ENCODE data around the gene ZFR2. TPM values are rescaled to one million over a fixed set of nuclear protein-coding genes. Genes with fewer than 3 reads are reported as not detected.

Gene ZFR2
- total RNA-seq = under 1 TPM; 0.23 to 0.51 TPM

DNA sequence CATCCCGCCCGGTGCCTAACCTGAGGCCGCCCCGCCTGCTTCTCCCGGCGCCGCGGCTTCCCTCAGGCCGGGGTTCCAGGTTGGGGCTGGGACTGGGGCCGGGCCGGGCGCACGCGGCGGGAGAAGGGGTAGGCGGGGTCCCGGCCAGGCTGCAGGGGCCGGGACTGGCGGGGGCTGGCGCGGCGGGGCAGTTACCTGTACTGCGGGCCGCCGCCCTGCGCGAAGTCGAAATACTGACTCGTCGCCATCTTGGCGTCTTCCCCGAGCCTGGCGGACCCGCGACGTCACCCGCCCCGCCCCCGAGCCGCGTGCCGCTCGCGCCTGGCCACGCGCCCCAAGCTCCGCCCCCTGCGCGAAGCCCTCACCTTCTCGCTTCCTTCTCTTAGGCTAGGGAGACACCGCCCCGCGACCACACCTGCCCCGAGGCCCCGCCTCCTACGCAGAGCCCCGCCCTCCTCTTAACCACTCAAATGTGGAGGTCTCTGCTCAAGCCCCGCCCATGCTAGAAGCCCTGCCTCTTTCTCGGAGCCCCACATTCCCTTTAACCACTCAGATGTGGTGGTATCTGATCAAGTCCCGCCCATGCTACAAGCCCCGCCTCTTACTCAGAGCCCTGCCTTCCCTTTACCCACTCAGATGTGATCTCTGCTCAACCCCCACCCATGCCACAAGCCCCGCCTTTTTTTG is at the start of gene ZFR2:
TSS of gene ZFR2 (minus strand) at position 269 of the 687 bp plus-strand sequence. CDS start at position 248, 21 bp downstream.
- Mint-ChIP-seq H3K36me3 (ENCODE audit: low read depth) (peaks cover 6% of the 10 kb centered on the region), H3K9me3 (ENCODE audit: low read depth) (peaks cover 6% of the 10 kb centered on the region), H3K4me1 (peaks cover 10% of the 10 kb centered on the region), H3K27ac (no peak within 1 kb of the TSS), H3K4me3 (no peak within 1 kb of the TSS), H3K27me3 (peaks cover 35% of the 10 kb centered on the region)
- DNase-seq = peak; percentile 54
- intact Hi-C loops (cut with DNase I, micrococcal nuclease) = no loop called here
- peak; percentile 39 for ATAC-seq
- ChIA-PET CTCF (no interaction called here), POLR2A (no interaction called here)

DNA sequence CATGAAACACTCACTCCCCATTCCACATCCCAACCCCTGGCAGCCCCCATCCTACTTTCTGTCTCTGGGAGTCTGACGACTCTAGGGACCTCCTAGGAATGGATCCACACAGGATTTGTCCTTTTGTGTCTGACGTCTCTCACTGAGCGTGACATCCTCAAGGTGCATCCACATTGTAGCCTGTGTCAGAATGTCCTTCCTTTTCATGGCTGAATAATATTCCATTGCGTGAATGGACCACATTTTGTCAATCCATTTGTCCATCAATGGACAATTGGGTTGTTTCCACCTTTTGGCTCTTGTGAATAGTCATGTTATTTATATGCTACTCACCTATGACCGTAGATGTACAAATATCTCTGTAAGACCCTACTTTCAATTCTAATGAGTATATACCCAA is 47.2 kb upstream of the ZFR2 start:
- DNase-seq (no peak), ATAC-seq (no peak)
- H3K9me3 Mint-ChIP-seq (ENCODE audit: low read depth) = no peaks in the 10 kb centered on the region
- no peaks in the 10 kb centered on the region for H3K4me1 Mint-ChIP-seq
- POLR2A ChIA-PET = no interaction called here
- no peaks in the 10 kb centered on the region for H3K36me3 Mint-ChIP-seq (ENCODE audit: low read depth)
- no peak overlapping the region for H3K4me3 Mint-ChIP-seq
- CTCF ChIA-PET = no interaction called here
- intact Hi-C loops (cut with DNase I, micrococcal nuclease) = no loop called here
- H3K27me3 Mint-ChIP-seq = no peaks in the 10 kb centered on the region
- H3K27ac Mint-ChIP-seq = no peak overlapping the region

DNA sequence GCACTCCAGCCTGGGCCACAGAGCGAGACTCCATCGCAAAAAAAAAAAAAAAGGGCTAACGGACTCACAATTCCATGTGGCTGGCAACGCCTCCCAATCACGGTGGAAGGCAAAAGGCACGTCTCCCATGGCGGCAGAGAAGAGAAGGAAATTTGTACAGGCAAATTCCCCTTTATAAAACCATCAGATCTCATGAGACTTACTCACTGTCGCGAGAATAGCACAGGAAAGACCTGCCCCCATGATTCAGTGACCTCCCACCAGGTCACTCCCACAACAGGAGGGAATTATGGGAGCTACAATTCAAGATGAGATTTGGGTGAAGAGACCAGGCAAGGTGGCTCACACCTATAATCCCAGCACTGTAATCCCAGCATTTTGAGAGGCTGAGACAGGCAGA is 45.4 kb upstream of the ZFR2 start:
- Mint-ChIP-seq H3K4me3 (no peak overlapping the region), H3K27me3 (no peaks in the 10 kb centered on the region), H3K36me3 (ENCODE audit: low read depth) (no peaks in the 10 kb centered on the region), H3K4me1 (no peaks in the 10 kb centered on the region), H3K9me3 (ENCODE audit: low read depth) (peaks cover 4% of the 10 kb centered on the region), H3K27ac (no peak overlapping the region)
- DNase-seq = no peak
- ATAC-seq = no peak
- ChIA-PET POLR2A (no interaction called here), CTCF (no interaction called here)
- intact Hi-C loops (cut with DNase I, micrococcal nuclease) = no loop called here

DNA sequence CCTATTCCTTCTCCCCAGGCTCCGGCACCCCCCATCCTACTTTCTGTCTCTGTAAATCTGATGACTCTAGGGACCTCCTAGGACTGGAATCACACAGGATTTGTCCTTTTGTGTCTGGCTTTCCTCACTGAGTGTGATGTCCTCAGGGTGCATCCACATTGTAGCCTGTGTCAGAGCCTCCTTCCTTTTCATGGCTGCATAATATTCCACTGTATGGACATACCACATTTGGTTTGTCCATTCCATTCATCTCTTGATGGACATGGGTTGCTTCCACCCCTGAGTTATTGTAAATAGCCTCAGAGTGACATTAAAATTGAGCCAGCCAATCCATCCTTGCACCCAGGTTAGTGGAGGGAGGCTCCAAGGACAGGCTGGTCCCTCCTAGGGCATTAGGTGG is 41.3 kb upstream of the ZFR2 start:
- peaks cover 2% of the 10 kb centered on the region for H3K27me3 Mint-ChIP-seq
- H3K4me1 Mint-ChIP-seq = no peaks in the 10 kb centered on the region
- ChIA-PET CTCF (interaction anchor here (0.7 kb wide), 1 partner anchor 135 kb away, joined by 5 read pairs; no protein-coding TSS in a partner anchor), POLR2A (no interaction called here)
- no peak overlapping the region for H3K27ac Mint-ChIP-seq
- no peaks in the 10 kb centered on the region for H3K36me3 Mint-ChIP-seq (ENCODE audit: low read depth)
- DNase-seq = no peak
- no peak for ATAC-seq
- no peak overlapping the region for H3K4me3 Mint-ChIP-seq
- peaks cover 4% of the 10 kb centered on the region for H3K9me3 Mint-ChIP-seq (ENCODE audit: low read depth)
- intact Hi-C loops (cut with DNase I, micrococcal nuclease) = no loop called here

DNA sequence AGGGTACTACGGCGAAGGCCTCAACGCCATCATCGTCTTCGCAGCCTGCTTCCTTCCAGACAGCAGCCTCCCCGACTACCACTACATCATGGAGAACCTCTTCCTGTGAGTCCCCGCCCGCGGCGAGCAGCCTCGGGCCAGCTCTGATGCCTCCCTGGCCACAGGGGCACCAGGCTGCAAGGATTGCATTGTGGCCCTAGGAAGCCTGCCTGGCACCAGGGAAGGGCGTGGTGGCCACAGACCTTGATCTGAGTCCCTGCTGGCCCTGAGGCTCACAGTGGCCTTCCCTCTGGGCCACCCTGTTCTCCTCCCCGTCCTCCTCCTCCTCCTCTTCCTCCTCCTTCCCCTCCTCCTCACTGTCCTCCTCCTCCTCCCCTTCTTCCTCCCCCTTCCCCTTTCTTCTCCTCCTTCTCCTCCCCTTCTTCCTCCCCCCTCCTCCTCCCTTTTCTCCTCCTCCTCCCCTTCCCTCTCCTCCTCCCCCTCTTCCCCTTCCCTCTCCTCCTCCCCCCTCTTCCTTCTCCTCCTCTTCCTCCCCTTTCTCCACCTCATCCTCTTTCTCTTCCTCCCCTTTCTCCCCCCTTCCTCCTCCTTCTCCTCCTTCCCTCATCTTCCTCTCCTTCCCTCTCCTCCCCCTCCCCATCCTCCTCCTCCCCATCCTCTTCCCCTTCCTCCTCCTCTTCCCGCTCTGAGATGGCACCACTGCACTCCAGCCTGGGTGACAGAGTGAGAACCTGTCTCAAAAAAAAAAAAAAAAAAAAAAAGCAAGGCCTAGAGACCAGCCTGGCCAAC is 39.6 kb upstream of the ZFR2 start:
- POLR2A ChIA-PET = no interaction called here

DNA sequence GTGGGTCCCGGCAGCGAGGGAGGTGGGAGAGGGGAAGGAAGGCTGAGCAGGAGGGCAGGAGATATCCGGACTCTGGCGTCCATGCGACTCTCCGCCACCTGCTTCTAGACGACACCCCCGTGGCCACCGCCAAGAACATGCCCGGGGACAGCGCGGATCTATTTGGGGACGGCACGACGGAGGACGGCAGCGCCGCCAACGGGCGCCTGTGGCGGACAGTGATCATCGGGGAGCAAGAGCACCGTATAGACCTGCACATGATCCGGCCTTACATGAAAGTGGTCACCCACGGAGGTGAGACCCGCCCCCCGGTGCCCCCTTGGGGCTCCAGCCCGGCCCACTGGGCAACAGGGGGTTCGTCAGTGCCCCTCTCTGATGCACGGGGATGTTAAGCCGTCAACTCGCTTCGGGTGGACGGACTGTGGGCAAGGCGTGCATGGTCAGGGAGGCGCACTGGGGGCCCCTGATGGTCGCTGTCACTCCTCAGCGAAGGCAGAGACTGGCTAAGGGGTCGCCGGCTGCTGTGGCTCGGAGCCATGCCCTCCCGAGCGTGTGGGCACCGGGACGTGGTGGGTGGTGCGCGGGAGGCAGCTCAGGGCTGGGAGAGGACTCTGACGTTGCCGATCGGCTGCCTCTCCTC is 38.9 kb upstream of the ZFR2 start:
- H3K27ac Mint-ChIP-seq = no peak overlapping the region
- intact Hi-C loops (cut with DNase I, micrococcal nuclease) = no loop called here
- CTCF ChIA-PET = no interaction called here
- POLR2A ChIA-PET = no interaction called here
- no peak overlapping the region for H3K4me3 Mint-ChIP-seq
- H3K27me3 Mint-ChIP-seq = peaks cover 2% of the 10 kb centered on the region
- H3K4me1 Mint-ChIP-seq = no peaks in the 10 kb centered on the region
- DNase-seq (no peak), ATAC-seq (no peak)
- peaks cover 4% of the 10 kb centered on the region for H3K9me3 Mint-ChIP-seq (ENCODE audit: low read depth)
- no peaks in the 10 kb centered on the region for H3K36me3 Mint-ChIP-seq (ENCODE audit: low read depth)

More for the DNA sequence above, 39.6 kb upstream of the ZFR2 start:
- Mint-ChIP-seq H3K9me3 (ENCODE audit: low read depth) (peaks cover 4% of the 10 kb centered on the region), H3K27ac (no peak overlapping the region), H3K27me3 (peaks cover 2% of the 10 kb centered on the region), H3K36me3 (ENCODE audit: low read depth) (no peaks in the 10 kb centered on the region), H3K4me3 (no peak overlapping the region), H3K4me1 (no peaks in the 10 kb centered on the region)
- intact Hi-C loops (cut with DNase I, micrococcal nuclease) = no loop called here
- CTCF ChIA-PET = no interaction called here
- ATAC-seq = no peak
- no peak for DNase-seq

DNA sequence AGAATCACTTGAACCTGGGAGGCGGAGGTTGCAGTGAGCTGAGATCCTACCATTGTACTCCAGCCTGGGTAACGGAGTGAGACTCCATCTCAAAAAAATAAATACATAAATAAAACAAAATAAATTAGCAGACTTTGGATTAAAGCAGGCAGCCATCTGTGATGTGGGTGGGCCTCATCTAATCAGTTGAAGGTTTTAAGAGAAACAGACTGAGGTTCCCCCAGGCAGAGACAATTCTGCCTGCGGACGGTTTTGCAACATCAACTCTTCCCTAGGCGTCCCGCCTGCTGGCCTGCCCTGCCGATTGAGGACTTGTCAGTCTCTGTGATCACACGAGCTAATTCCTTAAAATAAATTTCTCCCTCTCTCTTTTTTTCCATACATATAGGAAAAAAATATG is 35.4 kb upstream of the ZFR2 start:
- H3K36me3 Mint-ChIP-seq (ENCODE audit: low read depth) = no peaks in the 10 kb centered on the region
- POLR2A ChIA-PET = interaction anchor here (0.7 kb wide), 1 partner anchor 629 kb away, joined by 3 read pairs; no protein-coding TSS in a partner anchor
- ATAC-seq (no peak), DNase-seq (no peak)
- H3K9me3 Mint-ChIP-seq (ENCODE audit: low read depth) = no peaks in the 10 kb centered on the region
- H3K27me3 Mint-ChIP-seq = peaks cover 2% of the 10 kb centered on the region
- intact Hi-C loops (cut with DNase I, micrococcal nuclease) = no loop called here
- CTCF ChIA-PET = interaction anchor here (0.6 kb wide), 1 partner anchor 939 kb away, joined by 3 read pairs; no protein-coding TSS in a partner anchor
- H3K4me1 Mint-ChIP-seq = no peaks in the 10 kb centered on the region
- H3K4me3 Mint-ChIP-seq = no peak overlapping the region
- H3K27ac Mint-ChIP-seq = no peak overlapping the region

DNA sequence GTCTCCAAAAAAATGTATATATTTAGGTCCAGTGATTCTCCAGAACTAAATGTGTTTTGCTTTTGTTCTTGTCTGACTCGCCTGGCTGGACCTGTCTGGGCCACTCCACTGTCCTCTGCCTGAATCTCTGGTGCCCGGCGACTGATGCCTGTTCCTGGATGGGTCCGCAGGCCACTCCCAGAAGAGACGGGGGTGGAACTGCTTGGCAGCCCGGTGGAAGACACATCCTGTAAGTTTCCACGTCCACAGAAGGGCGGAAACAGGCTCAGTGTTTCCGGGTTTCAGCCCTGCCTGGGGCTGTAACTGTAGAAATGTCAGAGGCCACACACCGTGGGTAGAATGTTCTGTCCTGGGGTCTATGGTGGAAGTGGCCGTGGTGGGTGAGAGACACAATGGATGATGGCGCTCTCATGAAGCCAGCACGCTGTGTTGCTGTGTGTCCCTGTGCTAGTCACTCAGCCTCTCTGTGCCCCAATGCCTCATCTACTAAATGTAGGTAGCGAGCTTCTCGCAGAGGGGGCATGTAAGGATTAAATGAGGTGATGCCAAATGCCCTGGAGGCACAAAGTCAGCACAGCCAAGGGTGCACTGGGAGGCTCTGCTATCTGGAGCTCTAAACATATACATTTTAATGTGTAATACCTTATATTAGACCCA is 33.6 kb upstream of the ZFR2 start:
- intact Hi-C loops (cut with DNase I, micrococcal nuclease) = no loop called here
- Mint-ChIP-seq H3K36me3 (ENCODE audit: low read depth) (peaks cover 2% of the 10 kb centered on the region), H3K4me1 (no peaks in the 10 kb centered on the region), H3K27me3 (peaks cover 3% of the 10 kb centered on the region), H3K9me3 (ENCODE audit: low read depth) (peaks cover 3% of the 10 kb centered on the region), H3K27ac (no peak overlapping the region), H3K4me3 (no peak overlapping the region)
- ATAC-seq (no peak), DNase-seq (no peak)
- ChIA-PET CTCF (no interaction called here), POLR2A (no interaction called here)

DNA sequence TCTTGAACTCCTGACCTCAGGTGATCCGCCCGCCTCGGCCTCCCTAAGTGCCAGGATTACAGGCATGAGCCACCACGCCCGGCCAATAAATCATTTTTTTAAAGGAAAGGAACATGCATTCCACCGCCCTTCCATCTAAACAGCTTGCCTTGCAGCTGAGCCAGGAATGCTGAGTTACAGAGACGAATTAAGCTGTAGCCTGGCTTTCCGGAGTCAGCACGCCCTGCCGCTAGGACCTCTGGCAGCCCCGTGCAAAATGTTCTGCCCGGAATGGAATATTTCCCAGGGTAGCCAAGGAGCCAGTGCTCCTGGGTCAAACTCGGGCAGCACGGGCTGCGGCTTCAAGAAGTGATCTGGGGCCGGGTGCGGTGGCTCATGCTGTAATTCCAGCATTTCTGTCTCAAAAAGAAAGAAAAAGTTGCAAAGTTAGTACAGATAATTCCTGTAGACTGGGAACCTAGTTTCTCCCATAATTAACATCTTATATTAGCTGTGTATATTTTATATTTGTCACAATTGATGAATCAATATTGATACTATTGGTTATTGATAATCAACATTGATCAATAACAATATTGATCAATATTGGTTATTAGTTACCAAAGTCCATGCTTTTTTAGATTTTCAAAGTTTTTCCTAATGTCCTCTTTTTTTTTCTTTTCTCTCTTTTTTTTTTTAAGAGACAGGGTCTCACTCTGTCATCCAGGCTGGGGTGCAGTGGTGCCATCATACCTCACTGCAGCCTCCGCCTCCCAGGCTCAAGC is 30.9 kb upstream of the ZFR2 start:
- ATAC-seq = no peak
- Mint-ChIP-seq H3K36me3 (ENCODE audit: low read depth) (peaks cover 2% of the 10 kb centered on the region), H3K4me1 (no peaks in the 10 kb centered on the region), H3K27me3 (peaks cover 5% of the 10 kb centered on the region), H3K9me3 (ENCODE audit: low read depth) (peaks cover 3% of the 10 kb centered on the region), H3K27ac (no peak overlapping the region), H3K4me3 (no peak overlapping the region)
- intact Hi-C loops (cut with DNase I, micrococcal nuclease) = no loop called here
- POLR2A ChIA-PET = no interaction called here
- no peak for DNase-seq
- CTCF ChIA-PET = interaction anchor here (1.7 kb wide), 1 partner anchor 240 kb away, joined by 6 read pairs; no protein-coding TSS in a partner anchor

DNA sequence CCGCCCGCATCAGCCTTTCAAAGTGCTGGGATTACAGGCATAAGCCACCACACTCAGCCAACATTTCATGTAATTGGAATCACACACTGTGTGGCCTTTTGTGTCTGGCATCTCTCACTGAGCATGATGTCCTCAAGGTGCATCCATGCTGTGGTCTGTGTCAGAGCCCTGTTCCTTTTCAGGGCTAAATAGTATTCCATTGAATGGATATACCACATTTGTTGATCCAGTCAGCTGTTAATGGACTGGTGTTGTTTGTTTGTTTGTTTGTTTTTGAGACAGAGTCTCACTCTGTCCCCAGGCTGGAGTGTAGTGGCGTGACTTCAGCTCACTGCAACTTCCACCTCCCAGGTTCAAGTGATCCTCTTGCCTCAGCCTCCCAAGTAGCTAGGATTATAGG is 29.6 kb upstream of the ZFR2 start:
- Mint-ChIP-seq H3K4me3 (no peak overlapping the region), H3K36me3 (ENCODE audit: low read depth) (peaks cover 2% of the 10 kb centered on the region), H3K27ac (no peak overlapping the region), H3K4me1 (no peaks in the 10 kb centered on the region), H3K9me3 (ENCODE audit: low read depth) (peaks cover 3% of the 10 kb centered on the region), H3K27me3 (peaks cover 5% of the 10 kb centered on the region)
- intact Hi-C loops (cut with DNase I, micrococcal nuclease) = no loop called here
- no peak for ATAC-seq
- CTCF ChIA-PET = interaction anchor here (0.6 to 1.7 kb wide), 3 partner anchors 52 to 241 kb away, joined by 3 to 6 read pairs (median 4); no protein-coding TSS in a partner anchor
- DNase-seq = no peak
- POLR2A ChIA-PET = no interaction called here

DNA sequence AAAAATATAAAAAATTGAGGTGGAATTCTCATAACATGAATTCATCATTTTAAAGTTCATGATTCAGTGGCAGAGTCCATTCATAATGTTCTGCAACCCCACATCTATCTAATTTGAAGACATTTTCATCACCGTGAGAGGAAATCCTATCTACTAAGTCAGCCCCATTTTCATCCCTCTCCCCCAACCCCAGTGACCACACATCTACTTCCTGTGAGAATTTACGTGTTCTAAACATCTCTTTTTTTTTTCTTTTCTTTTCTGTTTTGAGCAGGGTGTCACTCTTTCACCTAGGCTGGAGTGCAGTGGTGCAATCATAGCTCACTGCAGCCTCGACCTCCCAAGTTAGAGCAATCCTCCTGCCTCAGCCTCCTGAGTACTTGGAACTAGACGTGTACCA is 29.1 kb upstream of the ZFR2 start:
- POLR2A ChIA-PET = no interaction called here
- no peak for ATAC-seq
- Mint-ChIP-seq H3K27ac (no peak overlapping the region), H3K9me3 (ENCODE audit: low read depth) (peaks cover 3% of the 10 kb centered on the region), H3K4me3 (no peak overlapping the region), H3K36me3 (ENCODE audit: low read depth) (peaks cover 2% of the 10 kb centered on the region), H3K4me1 (no peaks in the 10 kb centered on the region), H3K27me3 (peaks cover 5% of the 10 kb centered on the region)
- DNase-seq = peak; percentile 12
- CTCF ChIA-PET = no interaction called here
- intact Hi-C loops (cut with DNase I, micrococcal nuclease) = no loop called here
